ENCODE results near the gene FNIP1.
A peak's percentile ranks its signal among the peaks of the same experiment; 100 is the strongest.

FNIP1 gene

DNA sequence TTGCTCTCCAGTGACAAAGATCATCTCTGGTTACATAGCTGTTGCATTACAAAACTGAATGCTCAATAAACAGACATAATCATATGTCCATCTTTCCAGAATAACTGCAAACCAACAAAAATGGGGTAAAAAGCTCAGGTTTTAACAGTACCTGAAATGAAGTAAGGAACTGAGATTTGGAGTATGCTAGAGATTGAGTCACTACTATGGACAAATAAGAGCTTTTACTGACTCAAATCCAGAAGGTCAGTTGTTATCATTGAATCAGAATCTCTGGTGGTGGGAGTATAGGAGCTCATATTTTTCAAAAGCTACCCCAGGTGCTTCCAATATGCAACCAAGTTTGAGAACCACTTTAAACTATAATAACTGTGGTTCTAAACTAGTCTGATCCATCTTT, 157.7 kb downstream of the FNIP1 start:
- ChIA-PET CTCF (interaction anchor here (0.6 to 3.1 kb wide), 3 partner anchors 11 to 368 kb away, joined by 3 to 13 read pairs (median 3); no protein-coding TSS in a partner anchor), POLR2A (no interaction called here)
- TF ChIP-seq, protein P1, sequence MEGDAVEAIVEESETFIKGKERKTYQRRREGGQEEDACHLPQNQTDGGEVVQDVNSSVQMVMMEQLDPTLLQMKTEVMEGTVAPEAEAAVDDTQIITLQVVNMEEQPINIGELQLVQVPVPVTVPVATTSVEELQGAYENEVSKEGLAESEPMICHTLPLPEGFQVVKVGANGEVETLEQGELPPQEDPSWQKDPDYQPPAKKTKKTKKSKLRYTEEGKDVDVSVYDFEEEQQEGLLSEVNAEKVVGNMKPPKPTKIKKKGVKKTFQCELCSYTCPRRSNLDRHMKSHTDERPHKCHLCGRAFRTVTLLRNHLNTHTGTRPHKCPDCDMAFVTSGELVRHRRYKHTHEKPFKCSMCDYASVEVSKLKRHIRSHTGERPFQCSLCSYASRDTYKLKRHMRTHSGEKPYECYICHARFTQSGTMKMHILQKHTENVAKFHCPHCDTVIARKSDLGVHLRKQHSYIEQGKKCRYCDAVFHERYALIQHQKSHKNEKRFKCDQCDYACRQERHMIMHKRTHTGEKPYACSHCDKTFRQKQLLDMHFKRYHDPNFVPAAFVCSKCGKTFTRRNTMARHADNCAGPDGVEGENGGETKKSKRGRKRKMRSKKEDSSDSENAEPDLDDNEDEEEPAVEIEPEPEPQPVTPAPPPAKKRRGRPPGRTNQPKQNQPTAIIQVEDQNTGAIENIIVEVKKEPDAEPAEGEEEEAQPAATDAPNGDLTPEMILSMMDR (IDR thresholded peaks at IDR 0.05; ENCODE audit: insufficient read depth, low read length, missing control alignments): no peak
- no peak for DNase-seq (ENCODE audit: low read depth, low spot score)
- H3K4me3 ChIP-seq (ENCODE audit: low read depth, low read length): no peak overlapping the region

DNA sequence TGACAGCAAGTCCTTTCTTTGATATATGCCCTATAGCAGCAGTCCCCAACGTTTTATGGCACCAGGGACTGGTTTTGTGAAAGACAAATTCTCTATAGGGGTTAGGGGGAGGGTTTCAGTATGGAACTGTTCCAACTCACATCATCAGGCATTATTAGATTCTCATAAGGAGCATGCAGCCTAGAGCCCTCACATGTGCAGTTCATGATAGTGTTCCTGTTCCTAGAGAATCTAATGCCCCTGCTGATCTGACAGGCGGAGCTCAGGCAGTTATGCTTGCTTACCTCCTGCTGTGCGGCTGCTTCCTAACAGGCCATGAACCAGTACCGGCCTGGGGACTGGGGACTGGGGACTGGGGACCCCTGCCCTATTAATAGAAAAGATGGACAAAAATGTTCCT, 159.1 kb downstream of the FNIP1 start:
- TF ChIP-seq, protein P1 (IDR thresholded peaks at IDR 0.05; ENCODE audit: insufficient read depth, low read length, missing control alignments): no peak
- ChIA-PET CTCF (interaction anchor here (0.8 kb wide), 1 partner anchor 48 kb away, joined by 3 read pairs; no protein-coding TSS in a partner anchor), POLR2A (no interaction called here)
- H3K4me3 ChIP-seq (ENCODE audit: low read depth, low read length): no peak overlapping the region
- no peak for DNase-seq (ENCODE audit: low read depth, low spot score)

DNA sequence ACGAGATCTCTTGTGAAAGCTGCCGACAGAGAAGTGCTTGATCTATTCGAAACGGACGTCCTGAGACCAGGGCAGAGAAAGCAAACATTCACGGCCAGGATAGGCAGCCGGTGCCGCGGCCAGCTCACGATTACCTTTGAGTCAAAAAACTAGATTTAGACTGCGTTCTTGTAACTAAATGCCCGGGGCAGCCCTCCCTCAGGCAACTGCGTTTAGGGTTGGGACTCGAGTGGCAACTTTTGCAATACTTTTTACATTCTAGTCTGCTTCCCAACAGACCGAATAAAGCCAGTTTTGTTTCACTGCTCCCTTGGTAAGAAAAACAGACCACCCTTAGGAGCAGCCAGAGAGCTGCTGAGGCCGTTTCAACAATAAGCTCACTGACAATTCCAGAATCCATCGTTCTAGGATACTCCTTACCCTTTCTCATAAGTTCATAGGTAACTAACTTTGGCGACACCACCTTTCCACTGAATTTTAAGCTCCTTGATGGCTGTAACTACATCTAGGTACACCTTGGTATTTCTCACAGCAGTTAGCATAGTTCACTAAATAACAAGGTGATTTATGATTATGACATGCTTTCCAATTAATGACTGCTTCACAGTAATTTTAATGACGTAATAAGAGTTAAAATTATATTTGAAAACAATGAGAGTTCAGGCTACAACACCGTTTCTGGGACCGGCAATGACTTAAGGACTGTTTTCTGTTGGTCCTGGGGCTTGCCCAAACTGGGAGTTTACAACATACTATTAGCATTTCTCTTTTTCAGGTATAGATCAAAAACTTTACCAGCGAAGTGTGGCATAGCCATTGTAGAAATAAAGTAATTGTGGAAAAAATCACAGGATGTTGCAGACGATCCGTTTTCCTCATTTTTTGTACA, 160.9 kb downstream of the FNIP1 start:
- peak overlapping the region; percentile 69 for H3K4me3 ChIP-seq (ENCODE audit: low read depth, low read length)
- no peak for DNase-seq (ENCODE audit: low read depth, low spot score)
- TF ChIP-seq, protein P1 (IDR thresholded peaks at IDR 0.05; ENCODE audit: insufficient read depth, low read length, missing control alignments): no peak
- CTCF ChIA-PET: interaction anchor here (1.2 kb wide), 1 partner anchor 10 kb away, joined by 4 read pairs; no protein-coding TSS in a partner anchor
- POLR2A ChIA-PET: interaction anchor here (0.6 kb wide), 1 partner anchor 12 kb away, joined by 3 read pairs; no protein-coding TSS in a partner anchor

DNA sequence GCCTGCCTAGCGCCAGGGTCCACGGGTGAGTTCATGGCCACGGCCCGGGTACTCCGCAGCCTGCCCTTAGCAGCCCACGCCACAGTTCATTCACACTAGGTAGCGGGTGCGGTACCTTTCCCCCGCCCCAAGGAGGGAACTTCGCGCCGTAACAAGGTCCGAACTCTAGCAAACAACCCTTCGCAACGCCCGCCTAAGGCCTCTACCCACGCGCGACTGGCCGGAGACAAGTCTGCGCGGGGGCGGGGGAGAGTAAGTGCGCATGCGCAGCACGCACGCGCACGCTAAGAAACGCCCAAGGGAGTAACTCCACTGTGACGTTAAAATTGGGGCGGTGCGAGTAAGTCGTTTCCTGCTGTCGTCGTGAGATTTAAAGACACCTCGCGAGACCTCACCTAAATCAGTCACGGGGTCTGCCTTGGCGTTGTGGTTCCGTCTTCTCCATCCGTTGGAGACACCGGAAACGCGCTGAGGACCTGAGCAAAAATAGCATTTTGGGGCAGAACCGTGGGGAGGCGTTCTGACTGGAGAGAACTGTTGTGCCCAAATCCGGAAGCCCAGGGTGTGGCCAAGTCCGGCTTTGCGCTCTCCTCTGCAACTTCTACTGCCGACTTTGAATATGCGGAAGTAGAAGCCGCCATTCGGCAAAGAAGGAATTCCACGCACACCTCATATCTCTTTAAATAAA, 161.7 kb downstream of the FNIP1 start, which contains the start of gene RAPGEF6:
TSS of gene RAPGEF6 (minus strand) at position 234 of the 688 bp plus-strand sequence. CDS start at position 35, 199 bp downstream.
- ChIA-PET POLR2A (interaction anchor here (0.6 kb wide), 1 partner anchor 13 kb away, joined by 3 read pairs; no protein-coding TSS in a partner anchor), CTCF (interaction anchor here (1.2 kb wide), 1 partner anchor 9 kb away, joined by 4 read pairs; no protein-coding TSS in a partner anchor)
- H3K4me3 ChIP-seq (ENCODE audit: low read depth, low read length): peak within 1 kb of the TSS; percentile 93
- TF ChIP-seq, protein P1 (IDR thresholded peaks at IDR 0.05; ENCODE audit: insufficient read depth, low read length, missing control alignments): no peak
- peak; percentile 100 for DNase-seq (ENCODE audit: low read depth, low spot score)

DNA sequence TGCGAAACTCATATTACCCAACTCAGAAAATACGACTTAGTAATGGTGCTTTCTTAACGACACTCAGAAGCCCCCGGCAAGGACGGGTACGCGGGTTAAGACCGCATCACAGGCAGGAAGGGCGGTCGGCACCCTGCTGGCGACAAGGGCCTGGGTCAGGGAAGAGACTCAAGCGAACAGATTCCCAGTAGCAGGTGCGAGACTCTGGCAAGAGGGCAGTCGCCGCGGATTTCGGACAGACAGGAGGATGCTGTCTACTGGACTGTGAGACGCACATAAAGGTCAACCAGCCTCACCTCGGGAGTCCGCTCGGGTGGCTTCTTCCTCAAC, 162.2 kb downstream of the FNIP1 start:
- ChIA-PET POLR2A (no interaction called here), CTCF (interaction anchor here (3.6 kb wide), 1 partner anchor 46 kb away, joined by 22 read pairs; no protein-coding TSS in a partner anchor)
- TF ChIP-seq, protein P1 (IDR thresholded peaks at IDR 0.05; ENCODE audit: insufficient read depth, low read length, missing control alignments): peak; percentile 21
- no peak for DNase-seq (ENCODE audit: low read depth, low spot score)
- peak overlapping the region; percentile 93 for H3K4me3 ChIP-seq (ENCODE audit: low read depth, low read length)
